IPS DF 6.9 (cell line): ENCODE data around the gene OR5F1.

Source experiments
- DNase-seq: peaks from one replicate; pipeline ENCODE4 v3.0.0-alpha.2; 2013; ENCODE audit warnings: low read depth, low spot score
- H3K27ac ChIP-seq: one replicate; pipeline ENCODE4 v1.5.1; 2013; ENCODE audit warnings: low read length, control low read depth
- H3K27me3 ChIP-seq: 2 replicates; pipeline ENCODE4 v1.6.1; 2013; ENCODE audit warnings: mild to moderate bottlenecking, low read length; ENCODE audit not compliant: control insufficient read depth, insufficient read depth
- H3K36me3 ChIP-seq: 2 replicates; pipeline ENCODE4 v1.6.1; 2013; ENCODE audit warnings: low read length; ENCODE audit not compliant: control insufficient read depth, insufficient read depth
- H3K4me1 ChIP-seq: 2 replicates; pipeline ENCODE4 v1.6.1; 2013; ENCODE audit warnings: low read length; ENCODE audit not compliant: control insufficient read depth, insufficient read depth
- H3K4me3 ChIP-seq: 2 replicates; pipeline ENCODE4 v1.5.1; 2013; ENCODE audit warnings: mild to moderate bottlenecking, low read length
- H3K9me3 ChIP-seq: 2 replicates; pipeline ENCODE4 v1.6.1; 2013; ENCODE audit warnings: low read length, inconsistent platforms; ENCODE audit not compliant: control insufficient read depth, insufficient read depth
- WGBS: extraction: QIAGEN DNeasy Blood & Tissue Kit; methylation state at CpG from one replicate; pipeline ENCODE4 v1.1.7; 2013; ENCODE audit warnings: mixed read lengths, missing lambda C conversion rate; ENCODE audit not compliant: insufficient read length, insufficient coverage; 5-methylcytosine and 5-hydroxymethylcytosine counted together

The OR5F1 gene

GRCh38 chr11:55994525-55994924 is at the start of gene OR5F1:
OR5F1 (minus strand) TSS chr11:55994625; CDS start chr11:55994625, 0 bp downstream.
- H3K4me1 ChIP-seq, result no peaks in the 10 kb centered on the region
- H3K27me3 ChIP-seq, result no peaks in the 10 kb centered on the region
- H3K27ac ChIP-seq, result no peak within 1 kb of the TSS
- no peaks in the 10 kb centered on the region for H3K9me3 ChIP-seq
- no peak within 1 kb of the TSS for H3K4me3 ChIP-seq
- no peak for DNase-seq
- H3K36me3 ChIP-seq, result no peaks in the 10 kb centered on the region
- no CpG with 5 or more reads among the region's 2 CpGs for WGBS

GRCh38 chr11:56027354-56027753 is 32.9 kb upstream of the OR5F1 start, which contains the start of gene OR5AS1:
OR5AS1 (plus strand) TSS chr11:56027654; CDS start chr11:56030419, 2,765 bp downstream.
- no peaks in the 10 kb centered on the region for H3K36me3 ChIP-seq
- no peak within 1 kb of the TSS for H3K4me3 ChIP-seq
- no peak within 1 kb of the TSS for H3K27ac ChIP-seq
- H3K27me3 ChIP-seq, result no peaks in the 10 kb centered on the region
- H3K4me1 ChIP-seq, result no peaks in the 10 kb centered on the region
- no peaks in the 10 kb centered on the region for H3K9me3 ChIP-seq
- DNase-seq, result no peak

- Histone ChIP-seq H3K36me3 (no peaks in the 10 kb centered on the region), H3K27ac (no peak overlapping the region), H3K4me3 (no peak overlapping the region), H3K27me3 (no peaks in the 10 kb centered on the region), H3K4me1 (no peaks in the 10 kb centered on the region), H3K9me3 (no peaks in the 10 kb centered on the region)
- WGBS, result no CpG with 5 or more reads among the region's 2 CpGs
- no peak for DNase-seq
Observed at GRCh38 chr11:56013805-56014204, 19.4 kb upstream of the OR5F1 start.

- no peak for DNase-seq
- H3K4me1 ChIP-seq, result no peaks in the 10 kb centered on the region
- no peak overlapping the region for H3K27ac ChIP-seq
Observed at GRCh38 chr11:56010716-56011115, 16.3 kb upstream of the OR5F1 start.

GRCh38 chr11:55970935-55971334 is 23.5 kb downstream of the OR5F1 start:
- WGBS, result no CpG with 5 or more reads among the region's 3 CpGs
- Histone ChIP-seq H3K9me3 (no peaks in the 10 kb centered on the region), H3K27me3 (no peaks in the 10 kb centered on the region), H3K4me3 (no peak overlapping the region), H3K4me1 (no peaks in the 10 kb centered on the region), H3K27ac (no peak overlapping the region), H3K36me3 (no peaks in the 10 kb centered on the region)
- no peak for DNase-seq

More at GRCh38 chr11:56010716-56011115, 16.3 kb upstream of the OR5F1 start:
- H3K36me3 ChIP-seq, result no peaks in the 10 kb centered on the region
- no peak overlapping the region for H3K4me3 ChIP-seq
- H3K27me3 ChIP-seq, result no peaks in the 10 kb centered on the region
- no peaks in the 10 kb centered on the region for H3K9me3 ChIP-seq

- no peaks in the 10 kb centered on the region for H3K4me1 ChIP-seq
- WGBS, result no CpG with 5 or more reads among the region's 2 CpGs
- no peaks in the 10 kb centered on the region for H3K36me3 ChIP-seq
- no peak within 1 kb of the TSS for H3K27ac ChIP-seq
- no peak within 1 kb of the TSS for H3K4me3 ChIP-seq
- H3K9me3 ChIP-seq, result no peaks in the 10 kb centered on the region
- no peak for DNase-seq
- H3K27me3 ChIP-seq, result no peaks in the 10 kb centered on the region
Observed at GRCh38 chr11:55969845-55970244, 24.6 kb downstream of the OR5F1 start, which contains the start of gene OR10AG1. OR10AG1 (minus strand) TSS chr11:55969945; CDS start chr11:55969907, 38 bp downstream.

GRCh38 chr11:55967914-55968313 is 26.5 kb downstream of the OR5F1 start:
- Histone ChIP-seq H3K27me3 (no peaks in the 10 kb centered on the region), H3K9me3 (no peaks in the 10 kb centered on the region), H3K4me1 (no peaks in the 10 kb centered on the region), H3K4me3 (no peak overlapping the region), H3K27ac (no peak overlapping the region), H3K36me3 (no peaks in the 10 kb centered on the region)
- DNase-seq, result no peak
- no CpG with 5 or more reads among the region's 5 CpGs for WGBS

- Histone ChIP-seq H3K27ac (no peak overlapping the region), H3K36me3 (no peaks in the 10 kb centered on the region), H3K4me3 (no peak overlapping the region), H3K27me3 (no peaks in the 10 kb centered on the region), H3K4me1 (no peaks in the 10 kb centered on the region), H3K9me3 (no peaks in the 10 kb centered on the region)
- no peak for DNase-seq
- no CpG with 5 or more reads among the region's 2 CpGs for WGBS
Observed at GRCh38 chr11:55966391-55966790, 28.0 kb downstream of the OR5F1 start.

GRCh38 chr11:55956521-55956920 is 37.9 kb downstream of the OR5F1 start:
- Histone ChIP-seq H3K27me3 (no peaks in the 10 kb centered on the region), H3K9me3 (no peaks in the 10 kb centered on the region), H3K36me3 (no peaks in the 10 kb centered on the region), H3K4me1 (no peaks in the 10 kb centered on the region), H3K27ac (no peak overlapping the region), H3K4me3 (no peak overlapping the region)
- DNase-seq, result no peak
- no CpG with 5 or more reads among the region's 4 CpGs for WGBS

GRCh38 chr11:55949330-55949729 is 45.1 kb downstream of the OR5F1 start:
- H3K27ac ChIP-seq, result no peak overlapping the region
- no peaks in the 10 kb centered on the region for H3K4me1 ChIP-seq
- H3K27me3 ChIP-seq, result no peaks in the 10 kb centered on the region
- no peaks in the 10 kb centered on the region for H3K9me3 ChIP-seq
- no CpG with 5 or more reads among the region's 4 CpGs for WGBS
- no peaks in the 10 kb centered on the region for H3K36me3 ChIP-seq
- no peak overlapping the region for H3K4me3 ChIP-seq
- no peak for DNase-seq
